ENCODE data around the gene CDC42EP5. TPM values are rescaled to one million over a fixed set of nuclear protein-coding genes. Genes with fewer than 3 reads are reported as not detected.

CDC42EP5 gene
- total and polyA plus RNA-seq, 4 donors = 15.8 to 25.7 (median 21.3) TPM

DNA sequence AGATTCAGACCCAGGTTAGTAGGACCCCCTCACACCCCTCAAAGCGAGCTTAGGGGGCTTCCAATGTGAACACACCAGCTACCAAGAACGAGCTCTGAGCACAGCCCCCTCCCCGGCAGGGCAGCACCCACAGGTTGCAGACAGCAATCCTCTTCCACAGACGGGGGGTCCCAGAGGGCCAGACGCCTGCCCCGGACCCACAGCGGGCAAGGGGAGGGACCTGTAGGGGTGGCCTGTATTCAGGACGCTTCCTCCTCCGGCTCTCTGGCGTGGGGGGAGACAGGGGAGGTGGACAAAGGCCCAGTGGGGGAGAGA, 53.1 kb downstream of the CDC42EP5 start:
- TF ChIP-seq, protein P1, sequence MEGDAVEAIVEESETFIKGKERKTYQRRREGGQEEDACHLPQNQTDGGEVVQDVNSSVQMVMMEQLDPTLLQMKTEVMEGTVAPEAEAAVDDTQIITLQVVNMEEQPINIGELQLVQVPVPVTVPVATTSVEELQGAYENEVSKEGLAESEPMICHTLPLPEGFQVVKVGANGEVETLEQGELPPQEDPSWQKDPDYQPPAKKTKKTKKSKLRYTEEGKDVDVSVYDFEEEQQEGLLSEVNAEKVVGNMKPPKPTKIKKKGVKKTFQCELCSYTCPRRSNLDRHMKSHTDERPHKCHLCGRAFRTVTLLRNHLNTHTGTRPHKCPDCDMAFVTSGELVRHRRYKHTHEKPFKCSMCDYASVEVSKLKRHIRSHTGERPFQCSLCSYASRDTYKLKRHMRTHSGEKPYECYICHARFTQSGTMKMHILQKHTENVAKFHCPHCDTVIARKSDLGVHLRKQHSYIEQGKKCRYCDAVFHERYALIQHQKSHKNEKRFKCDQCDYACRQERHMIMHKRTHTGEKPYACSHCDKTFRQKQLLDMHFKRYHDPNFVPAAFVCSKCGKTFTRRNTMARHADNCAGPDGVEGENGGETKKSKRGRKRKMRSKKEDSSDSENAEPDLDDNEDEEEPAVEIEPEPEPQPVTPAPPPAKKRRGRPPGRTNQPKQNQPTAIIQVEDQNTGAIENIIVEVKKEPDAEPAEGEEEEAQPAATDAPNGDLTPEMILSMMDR (IDR thresholded peaks at IDR 0.05; ENCODE audit: control extremely low read depth, extremely low read depth) = no peak
- Histone ChIP-seq H3K27ac (ENCODE audit: low read depth in 1 of 2, low read length in 1 of 2) (no peak overlapping the region), H3K9me3 (ENCODE audit: control insufficient read depth in 4 of 4, insufficient read depth in 3 of 4, low read length in 3 of 4) (peaks cover 0 to 6% (median 0%) of the 10 kb centered on the region in 4 donors), H3K4me3 (no peak overlapping the region), H3K36me3 (ENCODE audit: control insufficient read depth in 4 of 4, insufficient read depth in 4 of 4, low read length in 4 of 4) (no peaks in the 10 kb centered on the region), H3K4me1 (ENCODE audit: control insufficient read depth in 5 of 5, insufficient read depth in 5 of 5, low read length in 5 of 5) (peaks cover 0 to 17% (median 6%) of the 10 kb centered on the region in 5 donors), H3K9ac (ENCODE audit: insufficient read depth in 1 of 2, low read length in 2 of 2) (no peak overlapping the region), H3K27me3 (ENCODE audit: control insufficient read depth in 3 of 3, insufficient read depth in 3 of 3, low read length in 2 of 3) (peaks cover 11 to 21% (median 20%) of the 10 kb centered on the region in 3 donors)
- DNase-seq (no peak), ATAC-seq (ENCODE audit: insufficient read depth, low FRiP score) (no peak)
- 35 to 42% methylated on average over 10 of the region's 10 CpGs for WGBS, 2 donors

DNA sequence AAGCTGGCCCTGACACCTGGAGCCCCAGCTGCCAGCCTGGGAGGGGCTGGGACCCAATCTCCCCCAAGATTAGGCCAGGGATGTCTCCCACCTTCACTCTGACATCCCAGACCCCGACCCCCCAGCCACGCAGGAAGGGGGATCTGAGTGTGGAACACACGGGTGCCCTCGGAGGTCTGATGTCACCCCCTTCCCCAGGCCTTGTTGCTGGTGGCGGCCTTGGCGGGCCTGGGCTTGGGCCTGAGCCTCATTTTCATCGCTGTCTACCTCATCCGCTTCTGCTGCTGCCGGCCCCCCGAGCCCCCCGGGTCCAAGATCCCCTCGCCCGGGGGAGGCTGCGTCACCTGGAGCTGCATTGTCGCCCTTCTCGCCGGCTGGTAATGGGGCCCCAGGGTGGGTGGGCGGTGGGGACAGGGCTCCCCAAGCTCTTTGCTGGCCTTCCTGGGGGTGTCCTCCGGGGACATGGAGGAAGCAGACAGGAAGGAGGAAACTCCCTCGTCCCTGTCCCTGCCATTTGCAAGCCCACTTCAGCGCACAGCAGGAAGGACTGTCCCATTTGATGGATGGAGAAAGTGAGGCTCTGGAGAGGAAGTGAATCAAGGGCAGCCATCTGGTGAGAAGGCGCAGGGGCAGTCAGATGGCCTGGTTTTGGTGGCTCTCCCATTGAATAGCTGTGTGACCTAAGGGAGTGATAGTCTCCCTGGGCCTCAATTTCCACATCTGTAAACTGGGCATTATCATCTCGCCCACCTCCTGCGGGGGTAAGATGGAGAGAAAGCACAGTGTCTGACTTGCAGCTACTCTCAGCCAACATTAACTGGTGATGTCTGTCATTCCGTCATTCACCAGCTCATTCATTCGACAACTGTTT, 53.9 kb downstream of the CDC42EP5 start:
- Histone ChIP-seq H3K9me3 (ENCODE audit: control insufficient read depth in 4 of 4, insufficient read depth in 3 of 4, low read length in 3 of 4) (peaks cover 0 to 6% (median 0%) of the 10 kb centered on the region in 4 donors), H3K27ac (ENCODE audit: low read depth in 1 of 2, low read length in 1 of 2) (no peak overlapping the region), H3K9ac (ENCODE audit: insufficient read depth in 1 of 2, low read length in 2 of 2) (no peak overlapping the region), H3K4me1 (ENCODE audit: control insufficient read depth in 5 of 5, insufficient read depth in 5 of 5, low read length in 5 of 5) (peaks cover 0 to 17% (median 6%) of the 10 kb centered on the region in 5 donors), H3K27me3 (ENCODE audit: control insufficient read depth in 3 of 3, insufficient read depth in 3 of 3, low read length in 2 of 3) (peaks cover 11 to 29% (median 28%) of the 10 kb centered on the region in 3 donors), H3K4me3 (no peak overlapping the region), H3K36me3 (ENCODE audit: control insufficient read depth in 4 of 4, insufficient read depth in 4 of 4, low read length in 4 of 4) (no peaks in the 10 kb centered on the region)
- TF ChIP-seq, protein P1 (IDR thresholded peaks at IDR 0.05; ENCODE audit: control extremely low read depth, extremely low read depth) = no peak
- DNase-seq (no peak), ATAC-seq (ENCODE audit: insufficient read depth, low FRiP score) (no peak)
- 78 to 83% methylated on average over 26 of the region's 26 CpGs for WGBS, 2 donors

DNA sequence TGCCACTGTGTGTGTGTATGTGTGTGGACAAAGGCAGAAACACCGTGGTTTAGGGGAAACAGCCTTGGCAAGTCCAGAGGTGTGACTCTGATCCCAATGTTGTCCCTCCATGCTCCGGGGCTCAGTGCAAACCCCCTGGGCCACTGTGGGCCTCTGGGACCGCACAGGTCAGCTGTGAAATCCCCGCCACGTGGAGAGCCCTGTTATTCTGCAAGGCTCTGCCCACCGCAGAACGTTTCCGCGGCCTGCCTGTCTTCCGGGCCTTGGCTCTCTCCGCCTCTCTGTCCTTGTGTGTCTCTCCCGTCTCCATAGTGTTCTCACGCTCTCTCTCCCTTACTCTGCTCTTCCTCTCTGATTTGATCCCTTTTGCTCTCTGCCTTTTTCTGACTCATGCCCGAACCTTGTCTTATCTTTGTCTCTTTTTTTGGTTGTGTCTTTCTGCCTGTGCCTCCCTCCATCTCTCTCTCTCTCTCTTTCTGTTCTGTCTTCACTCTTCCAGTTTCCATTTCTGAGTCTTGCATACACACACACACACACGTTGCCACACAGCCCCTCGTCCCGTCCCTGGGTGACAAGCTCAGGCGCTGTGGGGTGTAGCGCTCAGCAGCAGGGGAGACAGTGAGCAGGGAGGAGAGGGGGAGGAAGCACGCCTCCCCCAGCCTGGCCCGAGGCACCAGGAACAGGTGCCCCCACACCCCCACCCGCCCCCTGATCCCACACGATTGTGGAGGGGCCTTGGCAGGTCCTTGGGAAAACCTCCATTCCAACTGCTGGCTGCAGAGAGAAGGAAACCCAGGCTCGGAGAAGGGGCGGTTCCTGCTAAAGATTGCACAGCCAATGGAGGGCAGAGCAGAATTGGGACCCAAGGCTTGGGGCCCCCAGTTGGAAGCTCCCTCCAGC, 54.8 kb downstream of the CDC42EP5 start:
- ATAC-seq (ENCODE audit: insufficient read depth, low FRiP score) (no peak), DNase-seq (peak in 1 of 3 donors; percentile 50)
- peaks cover 0 to 9% (median 0%) of the 10 kb centered on the region in 4 donors for H3K9me3 ChIP-seq (ENCODE audit: control insufficient read depth in 4 of 4, insufficient read depth in 3 of 4, low read length in 3 of 4)
- peaks cover 11 to 32% (median 31%) of the 10 kb centered on the region in 3 donors for H3K27me3 ChIP-seq (ENCODE audit: control insufficient read depth in 3 of 3, insufficient read depth in 3 of 3, low read length in 2 of 3)
- no peak overlapping the region for H3K27ac ChIP-seq (ENCODE audit: low read depth in 1 of 2, low read length in 1 of 2)
- H3K4me1 ChIP-seq (ENCODE audit: control insufficient read depth in 5 of 5, insufficient read depth in 5 of 5, low read length in 5 of 5) = peaks cover 0 to 17% (median 6%) of the 10 kb centered on the region in 5 donors
- H3K9ac ChIP-seq (ENCODE audit: insufficient read depth in 1 of 2, low read length in 2 of 2) = no peak overlapping the region
- H3K36me3 ChIP-seq (ENCODE audit: control insufficient read depth in 4 of 4, insufficient read depth in 4 of 4, low read length in 4 of 4) = no peaks in the 10 kb centered on the region
- peak overlapping the region; percentile 9 for H3K4me3 ChIP-seq
- WGBS, 2 donors = 11 to 16% methylated on average over 24 to 25 of the region's 25 CpGs
- TF ChIP-seq, protein P1 (IDR thresholded peaks at IDR 0.05; ENCODE audit: control extremely low read depth, extremely low read depth) = no peak
